ENCODE data around the gene PSMC1. TPM values are rescaled to one million over a fixed set of nuclear protein-coding genes. Genes with fewer than 3 reads are reported as not detected.

The PSMC1 gene
- total RNA-seq, 6 experiments from 2014 or later: 135 to 154 (median 150) TPM

DNA sequence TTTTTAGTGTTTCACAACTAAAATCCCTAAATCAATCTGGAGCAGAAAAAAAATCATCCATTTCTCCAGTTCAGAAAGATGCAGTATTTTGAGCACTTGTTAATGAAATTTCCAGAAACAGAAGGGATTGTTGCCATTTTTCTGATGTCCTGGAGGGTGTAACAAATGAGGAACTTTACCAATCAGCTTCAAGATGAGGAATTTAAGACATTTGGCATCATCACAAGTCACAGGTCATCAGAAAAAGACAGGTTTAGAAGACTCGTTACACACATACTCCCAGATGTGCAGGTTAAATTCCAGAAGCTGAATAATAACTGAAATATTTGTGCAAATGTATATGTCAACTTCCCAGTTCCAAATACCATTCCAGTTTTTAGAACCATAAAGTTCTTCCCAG is 482 bp upstream of the PSMC1 start:
- peak overlapping the region; percentile 23; the same call in 1 of the 2 replicates for H3K27ac Mint-ChIP-seq
- H3K9me3 Mint-ChIP-seq: peaks cover 12% of the 10 kb centered on the region
- peak overlapping the region; percentile 93 for H3K4me3 Mint-ChIP-seq
- no peak for DNase-seq
- TF ChIP-seq, protein P1, sequence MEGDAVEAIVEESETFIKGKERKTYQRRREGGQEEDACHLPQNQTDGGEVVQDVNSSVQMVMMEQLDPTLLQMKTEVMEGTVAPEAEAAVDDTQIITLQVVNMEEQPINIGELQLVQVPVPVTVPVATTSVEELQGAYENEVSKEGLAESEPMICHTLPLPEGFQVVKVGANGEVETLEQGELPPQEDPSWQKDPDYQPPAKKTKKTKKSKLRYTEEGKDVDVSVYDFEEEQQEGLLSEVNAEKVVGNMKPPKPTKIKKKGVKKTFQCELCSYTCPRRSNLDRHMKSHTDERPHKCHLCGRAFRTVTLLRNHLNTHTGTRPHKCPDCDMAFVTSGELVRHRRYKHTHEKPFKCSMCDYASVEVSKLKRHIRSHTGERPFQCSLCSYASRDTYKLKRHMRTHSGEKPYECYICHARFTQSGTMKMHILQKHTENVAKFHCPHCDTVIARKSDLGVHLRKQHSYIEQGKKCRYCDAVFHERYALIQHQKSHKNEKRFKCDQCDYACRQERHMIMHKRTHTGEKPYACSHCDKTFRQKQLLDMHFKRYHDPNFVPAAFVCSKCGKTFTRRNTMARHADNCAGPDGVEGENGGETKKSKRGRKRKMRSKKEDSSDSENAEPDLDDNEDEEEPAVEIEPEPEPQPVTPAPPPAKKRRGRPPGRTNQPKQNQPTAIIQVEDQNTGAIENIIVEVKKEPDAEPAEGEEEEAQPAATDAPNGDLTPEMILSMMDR (IDR thresholded peaks at IDR 0.05): no peak
- peaks cover 29% of the 10 kb centered on the region for H3K36me3 Mint-ChIP-seq (ENCODE audit: low read depth)
- peaks cover 27% of the 10 kb centered on the region for H3K4me1 Mint-ChIP-seq (ENCODE audit: low read depth)
- peaks cover 5% of the 10 kb centered on the region for H3K27me3 Mint-ChIP-seq (ENCODE audit: insufficient read depth)

DNA sequence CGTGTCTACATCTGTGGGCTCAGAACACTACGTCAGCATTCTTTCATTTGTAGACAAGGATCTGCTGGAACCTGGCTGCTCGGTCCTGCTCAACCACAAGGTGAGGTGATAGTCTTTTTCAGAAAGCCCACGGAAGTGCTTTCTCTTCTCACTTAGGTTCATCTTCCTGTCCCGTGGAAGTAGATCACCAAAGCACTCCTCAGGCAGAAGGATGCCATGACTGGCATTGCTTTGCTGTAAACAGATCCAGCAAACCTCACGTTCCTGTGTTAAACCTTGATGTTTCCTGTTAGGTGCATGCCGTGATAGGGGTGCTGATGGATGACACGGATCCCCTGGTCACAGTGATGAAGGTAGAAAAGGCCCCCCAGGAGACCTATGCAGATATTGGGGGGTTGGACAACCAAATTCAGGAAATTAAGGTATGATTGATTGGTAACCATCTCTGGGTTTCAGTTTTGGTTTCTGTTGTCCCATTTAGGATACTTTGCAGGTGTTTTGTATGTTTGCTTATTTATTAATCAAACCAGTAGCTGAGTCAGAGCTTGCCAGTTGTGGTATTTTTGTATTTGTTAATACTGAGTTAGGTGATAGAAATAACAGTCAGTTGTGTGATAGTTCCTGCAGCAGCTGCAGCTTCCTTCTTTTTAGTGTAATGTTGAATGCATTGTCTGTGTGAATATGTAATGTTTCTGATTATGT is 7.5 kb downstream of the PSMC1 start:
- H3K4me3 Mint-ChIP-seq: no peak overlapping the region
- DNase-seq: no peak
- H3K27ac Mint-ChIP-seq: no peak overlapping the region
- H3K36me3 Mint-ChIP-seq (ENCODE audit: low read depth): peaks cover 34% of the 10 kb centered on the region
- H3K9me3 Mint-ChIP-seq: no peaks in the 10 kb centered on the region
- H3K27me3 Mint-ChIP-seq (ENCODE audit: insufficient read depth): no peaks in the 10 kb centered on the region; the same call in 1 of the 2 replicates
- peaks cover 1% of the 10 kb centered on the region; the same call in 1 of the 2 replicates for H3K4me1 Mint-ChIP-seq (ENCODE audit: low read depth)
- TF ChIP-seq, protein P1 (IDR thresholded peaks at IDR 0.05): no peak

DNA sequence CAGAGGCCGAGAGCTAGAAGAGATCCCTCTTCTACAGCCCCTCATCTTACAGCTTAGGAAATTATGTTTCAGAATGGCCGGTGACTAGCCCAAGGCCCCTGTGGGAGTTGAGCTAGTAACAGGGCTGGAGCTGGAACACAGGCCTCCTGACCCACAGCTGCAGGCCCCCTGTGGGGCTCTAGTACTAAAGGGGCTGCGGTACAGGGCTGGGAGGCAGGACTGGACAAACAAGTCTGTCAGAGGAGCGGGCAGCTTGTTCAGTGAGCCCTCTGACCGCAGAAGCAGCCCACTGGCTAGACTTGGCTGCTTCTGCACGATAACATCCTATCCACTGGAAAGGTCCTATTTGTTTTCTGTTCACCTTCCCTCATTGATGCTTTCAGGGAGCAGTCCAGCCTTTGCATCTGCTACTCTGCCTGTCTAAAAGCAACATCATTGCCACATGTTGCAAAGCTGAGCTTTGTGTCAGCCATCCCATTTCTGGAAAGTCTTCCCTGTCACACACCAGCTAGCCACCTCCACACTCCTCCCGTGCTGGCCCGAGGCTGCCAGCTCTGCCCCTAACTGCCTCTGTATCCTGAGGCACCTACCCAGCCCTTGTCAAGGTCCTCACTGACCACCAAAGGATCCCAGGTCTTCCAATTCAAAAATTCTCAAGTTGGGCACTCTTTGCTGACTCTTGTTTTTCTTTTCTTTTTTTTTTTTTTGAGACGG is 10.2 kb downstream of the PSMC1 start:
- no peaks in the 10 kb centered on the region for H3K4me1 Mint-ChIP-seq (ENCODE audit: low read depth)
- peaks cover 39% of the 10 kb centered on the region for H3K36me3 Mint-ChIP-seq (ENCODE audit: low read depth)
- no peak overlapping the region for H3K27ac Mint-ChIP-seq
- TF ChIP-seq, protein P1 (IDR thresholded peaks at IDR 0.05): no peak
- no peak overlapping the region for H3K4me3 Mint-ChIP-seq
- no peak for DNase-seq
- H3K9me3 Mint-ChIP-seq: no peaks in the 10 kb centered on the region
- no peaks in the 10 kb centered on the region; the same call in 1 of the 2 replicates for H3K27me3 Mint-ChIP-seq (ENCODE audit: insufficient read depth)

DNA sequence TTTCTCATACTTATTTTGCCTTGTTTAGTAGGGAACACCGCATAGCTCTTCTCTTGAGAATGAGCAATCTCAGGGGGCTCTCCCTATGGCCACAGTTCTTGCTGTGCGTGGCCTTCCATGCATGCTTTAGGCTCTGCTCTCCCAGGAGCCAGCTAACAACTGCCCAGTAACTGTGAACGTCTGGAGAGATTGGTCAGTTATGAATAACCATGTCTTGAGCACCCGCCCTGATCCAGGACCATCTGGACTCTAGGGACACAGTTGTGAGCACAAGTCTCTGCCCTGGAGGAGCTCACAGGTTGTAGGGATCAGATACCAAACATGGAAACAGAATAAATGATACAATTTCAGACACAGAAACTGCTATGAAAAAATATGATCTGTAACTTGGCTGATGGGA is 12.1 kb downstream of the PSMC1 start:
- Mint-ChIP-seq H3K27me3 (ENCODE audit: insufficient read depth) (no peaks in the 10 kb centered on the region; the same call in 1 of the 2 replicates), H3K4me3 (no peak overlapping the region), H3K4me1 (ENCODE audit: low read depth) (no peaks in the 10 kb centered on the region), H3K27ac (no peak overlapping the region), H3K36me3 (ENCODE audit: low read depth) (peaks cover 43% of the 10 kb centered on the region), H3K9me3 (no peaks in the 10 kb centered on the region)
- TF ChIP-seq, protein P1 (IDR thresholded peaks at IDR 0.05): no peak
- no peak for DNase-seq

DNA sequence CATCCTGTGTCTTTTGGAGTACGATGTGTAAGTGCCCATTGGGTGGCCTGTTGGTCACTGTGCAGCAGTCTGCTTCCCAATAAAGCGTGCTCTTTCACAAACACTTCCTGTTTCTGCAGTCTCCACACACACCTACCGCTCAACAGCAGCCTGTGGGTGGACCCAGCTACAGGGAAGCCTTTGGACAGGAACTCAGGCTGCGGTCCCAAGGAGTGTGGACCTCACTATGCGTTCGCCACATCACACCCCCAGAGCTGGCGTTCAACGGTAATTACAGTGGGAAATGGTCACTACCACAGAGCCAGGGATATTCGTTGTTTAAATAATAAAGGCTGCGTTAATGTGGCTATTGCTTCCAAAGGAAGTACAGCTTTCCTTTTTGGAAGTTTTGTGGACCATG is 16.2 kb downstream of the PSMC1 start:
- TF ChIP-seq, protein P1 (IDR thresholded peaks at IDR 0.05): no peak
- Mint-ChIP-seq H3K4me3 (no peak overlapping the region), H3K27ac (no peak overlapping the region), H3K9me3 (no peaks in the 10 kb centered on the region), H3K4me1 (ENCODE audit: low read depth) (peaks cover 25% of the 10 kb centered on the region), H3K27me3 (ENCODE audit: insufficient read depth) (peaks cover 2% of the 10 kb centered on the region), H3K36me3 (ENCODE audit: low read depth) (peaks cover 38% of the 10 kb centered on the region)
- DNase-seq: no peak
